AG08396 (cell line): Measurements from ENCODE around the gene NF1.

ENCODE experiments used
- DNase-seq: peaks from one replicate; pipeline ENCODE4 v3.0.0; 2012; ENCODE audit warnings: low spot score, mixed read lengths

Gene NF1

GRCh38 chr17:31385428-31386285 is 290.9 kb downstream of the NF1 start:
- DNase-seq, result no peak

DNA sequence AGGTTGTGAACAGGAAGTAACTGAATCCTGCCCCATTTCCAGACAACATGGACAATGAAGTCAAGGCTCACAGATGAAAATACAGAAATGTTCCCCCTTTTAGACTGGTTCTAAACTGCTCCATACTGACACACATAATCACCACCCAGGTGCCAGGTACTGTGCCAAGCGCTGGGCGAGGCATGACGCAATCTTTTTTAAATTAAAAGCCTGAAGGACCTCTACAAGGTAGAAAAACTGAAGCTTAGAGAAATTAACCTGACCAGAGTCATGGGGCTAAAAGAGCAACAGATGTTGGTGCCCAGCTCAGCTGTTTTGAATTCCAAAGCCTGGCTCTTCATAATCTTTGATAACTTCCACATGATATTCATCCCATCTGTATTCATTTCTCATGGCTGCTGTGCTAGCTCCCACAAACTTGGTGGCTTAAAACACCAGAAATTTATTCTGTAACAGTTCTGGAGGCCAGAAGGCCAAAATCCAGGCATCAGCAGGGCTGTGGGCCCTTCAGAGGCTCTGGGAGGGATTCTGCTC is 291.8 kb downstream of the NF1 start:
- no peak for DNase-seq

GRCh38 chr17:31387438-31387837 is 292.7 kb downstream of the NF1 start:
- no peak for DNase-seq

DNA sequence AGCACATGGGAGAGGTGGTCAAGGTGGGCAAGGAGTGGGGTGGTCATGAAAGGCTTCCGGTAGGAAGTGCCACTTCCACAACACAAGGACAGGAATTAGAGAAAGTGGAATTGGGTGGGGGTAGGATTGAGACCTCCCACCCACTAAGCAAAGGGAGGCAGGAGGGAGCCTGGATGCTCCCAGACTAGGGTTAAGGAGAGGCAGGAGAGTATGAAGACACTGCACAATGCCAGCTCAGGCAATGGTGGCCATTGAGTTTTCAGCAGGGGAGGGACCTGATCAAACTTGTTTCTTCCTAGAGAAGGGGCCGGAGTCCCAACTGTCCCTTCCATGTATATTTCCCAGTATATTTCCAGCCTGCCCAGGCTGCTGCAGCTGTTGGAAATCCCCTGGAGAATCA is 293.6 kb downstream of the NF1 start:
- DNase-seq, result peak; percentile 2

GRCh38 chr17:31388770-31389656 is 294.2 kb downstream of the NF1 start:
- peak; percentile 62 for DNase-seq

GRCh38 chr17:31389657-31390381 is 295.0 kb downstream of the NF1 start:
- DNase-seq, result peak; percentile 7

DNA sequence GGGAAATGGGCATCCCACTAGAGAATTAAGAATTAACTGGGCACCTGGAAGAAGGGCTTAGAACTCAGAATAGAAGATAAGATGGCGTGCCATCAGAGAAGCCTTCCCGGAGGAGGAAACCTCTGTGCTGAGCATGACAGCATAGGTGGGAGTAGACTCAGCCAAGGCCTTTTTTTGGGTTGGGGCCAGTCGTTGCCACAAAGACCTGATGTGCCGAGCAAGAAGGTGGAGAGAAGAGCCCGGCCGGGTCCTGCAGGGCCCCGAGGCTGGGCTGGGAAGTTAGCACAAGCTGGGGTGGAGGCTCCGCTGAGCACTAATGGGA is 295.6 kb downstream of the NF1 start:
- DNase-seq, result peak; percentile 8

DNA sequence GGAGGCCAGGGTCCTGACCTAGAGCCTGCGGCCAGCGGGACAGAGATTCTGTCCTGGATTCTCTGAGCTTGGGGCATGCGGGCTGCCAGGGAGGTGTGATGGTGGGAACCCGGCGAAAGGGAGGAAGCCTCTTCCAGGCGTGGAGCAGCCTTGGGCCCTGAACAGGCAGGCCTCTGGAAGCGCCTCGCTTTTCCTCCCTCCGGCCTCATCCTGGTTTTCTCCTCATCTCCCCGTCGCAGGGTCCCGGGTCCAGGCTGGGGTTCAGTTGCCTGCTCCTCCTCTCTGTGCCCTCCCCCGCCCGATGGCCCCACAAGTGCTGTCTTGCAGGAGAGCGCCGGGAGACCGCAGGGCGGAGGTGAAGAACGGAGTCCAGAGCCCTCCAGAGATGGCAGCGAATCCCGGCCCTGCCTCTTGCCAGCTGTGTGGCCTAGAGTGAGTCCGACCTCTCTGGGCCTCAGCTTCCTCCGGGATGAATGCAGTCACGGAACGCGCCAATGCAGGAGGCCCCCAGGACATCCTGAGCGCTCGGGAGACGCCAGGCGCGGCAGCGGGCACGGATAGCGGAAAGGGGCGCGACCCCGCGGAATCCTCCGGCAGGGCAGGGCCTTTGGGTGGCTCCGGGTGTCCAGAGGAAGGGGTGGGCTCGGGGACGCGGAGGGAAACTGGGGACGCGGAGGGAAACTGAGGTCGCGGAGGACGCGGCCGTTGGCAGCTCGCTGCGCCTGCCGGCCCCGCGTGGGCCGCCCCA is 296.1 kb downstream of the NF1 start:
- DNase-seq, result no peak

GRCh38 chr17:31391496-31391949 is 296.7 kb downstream of the NF1 start, which contains the start of gene RAB11FIP4:
RAB11FIP4 (plus strand) TSS chr17:31391675; CDS start chr17:31391853, 178 bp downstream.
- no peak for DNase-seq

DNA sequence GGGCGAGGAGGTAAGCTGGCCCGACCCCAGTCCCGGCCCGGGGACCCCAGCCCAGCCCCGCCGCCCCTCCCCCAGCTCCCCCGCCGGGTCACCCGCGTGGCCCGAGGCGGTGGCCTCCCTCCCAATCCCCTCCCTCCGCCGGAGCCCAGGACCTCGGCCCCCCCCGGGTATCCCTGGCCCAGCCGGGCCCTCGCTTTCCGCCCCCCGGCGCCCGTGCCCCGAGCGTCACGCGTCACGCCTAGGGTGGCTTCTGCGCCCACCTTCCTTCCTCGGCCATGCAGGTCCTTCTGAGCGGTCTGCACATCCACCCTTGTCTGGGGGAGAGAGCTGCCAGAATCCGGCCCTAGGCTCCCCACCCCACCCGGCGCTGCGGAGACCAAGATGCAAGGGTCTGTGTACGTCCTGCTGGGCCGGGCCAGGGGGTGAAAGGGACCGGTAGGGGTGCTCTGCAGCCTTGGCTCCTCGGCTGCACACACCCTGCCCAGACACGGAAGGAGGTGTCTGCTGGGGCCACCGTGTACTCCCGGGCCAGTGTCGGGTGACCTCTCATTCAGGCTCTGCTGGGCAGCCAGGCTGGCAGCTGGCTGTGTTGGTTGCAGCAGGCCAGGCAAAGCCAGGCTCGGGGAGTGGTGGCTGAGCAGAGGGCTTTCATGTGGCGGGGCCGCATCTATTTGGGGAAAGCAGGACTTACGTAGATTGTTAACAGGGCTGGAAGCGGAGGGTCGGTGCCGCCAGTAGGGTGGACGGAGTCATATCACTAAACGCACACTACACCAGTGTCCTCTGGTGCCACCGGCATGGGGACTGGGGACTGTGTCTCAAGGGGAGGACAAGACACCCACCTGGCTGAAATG is 297.5 kb downstream of the NF1 start:
- peak; percentile 8 for DNase-seq

GRCh38 chr17:31392856-31393748 is 298.3 kb downstream of the NF1 start:
- DNase-seq, result peak; percentile 7

DNA sequence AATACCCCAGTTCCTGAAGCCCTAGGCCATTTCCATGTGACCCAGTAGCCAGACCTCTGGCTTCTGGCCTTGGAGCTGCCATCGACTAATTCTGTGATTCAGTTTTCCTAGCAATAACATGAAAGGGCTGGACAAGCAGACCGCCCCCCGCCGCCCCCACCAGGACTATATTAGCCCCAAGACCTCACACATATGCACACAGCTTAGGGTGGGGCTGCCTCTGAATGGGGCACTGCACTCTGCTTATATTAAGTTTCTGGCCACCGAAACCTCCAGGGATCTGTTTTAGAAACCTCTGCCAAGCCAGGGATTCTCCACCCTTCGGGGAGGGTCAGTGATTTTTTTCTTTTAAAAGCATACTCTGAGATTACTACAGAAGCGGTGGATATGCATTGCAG is 299.0 kb downstream of the NF1 start:
- no peak for DNase-seq

DNA sequence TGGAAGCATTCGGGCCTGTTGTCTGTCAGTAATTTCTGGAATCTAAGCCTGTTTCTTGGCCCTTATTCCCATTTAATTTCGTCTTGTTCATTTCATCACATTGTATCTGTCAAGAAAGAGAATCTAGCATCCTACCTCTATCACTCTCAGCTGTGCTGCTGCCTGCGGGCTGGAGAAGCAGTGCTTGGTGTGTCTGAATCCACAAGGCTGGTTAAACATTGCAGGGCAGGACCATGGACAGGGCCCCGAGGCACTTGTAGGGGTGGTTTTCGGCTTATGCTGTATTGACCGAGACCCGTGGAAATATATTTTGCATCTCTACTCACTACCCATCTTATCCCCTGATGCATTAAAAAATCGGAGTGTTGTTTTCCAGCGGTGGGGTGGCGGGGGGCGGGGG is 299.8 kb downstream of the NF1 start:
- DNase-seq, result peak; percentile 83

- DNase-seq, result no peak
Observed at GRCh38 chr17:31397256-31397939, 302.6 kb downstream of the NF1 start.

- no peak for DNase-seq
Observed at GRCh38 chr17:31398381-31399311, 303.9 kb downstream of the NF1 start.

- DNase-seq, result no peak
Observed at GRCh38 chr17:31400481-31400950, 305.7 kb downstream of the NF1 start.
